Glomerular visceral epithelial cell (primary cell): ENCODE measurements around the gene EVA1B.
A peak's percentile ranks its signal among the peaks of the same experiment; 100 is the strongest.

ENCODE experiments used
- DNase-seq: peaks from one replicate; pipeline ENCODE4 v3.0.0-alpha.2; 2016; ENCODE audit errors: extremely low spot score

The EVA1B gene

GRCh38 chr1:36320291-36320761 lies 3.1 kb downstream of the EVA1B start:
- no peak for DNase-seq

- DNase-seq, result no peak
Measured at GRCh38 chr1:36309397-36309796, 14.0 kb downstream of the EVA1B start.

GRCh38 chr1:36307601-36308330 lies 15.7 kb downstream of the EVA1B start:
- DNase-seq, result no peak

- peak; percentile 81 for DNase-seq
Measured at GRCh38 chr1:36306902-36307456, 16.5 kb downstream of the EVA1B start.

- DNase-seq, result no peak
Measured at GRCh38 chr1:36306210-36306901, 17.1 kb downstream of the EVA1B start, which contains the start of gene SH3D21. TSS of gene SH3D21 (plus strand) at chr1:36306368. CDS start at chr1:36306421, 53 bp downstream.

GRCh38 chr1:36305915-36306209 lies 17.6 kb downstream of the EVA1B start:
- no peak for DNase-seq

GRCh38 chr1:36304970-36305914 lies 18.2 kb downstream of the EVA1B start:
- DNase-seq, result no peak

- no peak for DNase-seq
Measured at GRCh38 chr1:36304521-36304920, 18.9 kb downstream of the EVA1B start.

GRCh38 chr1:36303650-36304360 lies 19.6 kb downstream of the EVA1B start:
- DNase-seq, result no peak

GRCh38 chr1:36303244-36303643 lies 20.2 kb downstream of the EVA1B start:
- DNase-seq, result no peak

- DNase-seq, result no peak
Measured at GRCh38 chr1:36301220-36301619, 22.2 kb downstream of the EVA1B start.

- DNase-seq, result no peak
Measured at GRCh38 chr1:36300526-36300925, 22.9 kb downstream of the EVA1B start.

GRCh38 chr1:36298640-36299039 lies 24.8 kb downstream of the EVA1B start:
- no peak for DNase-seq

- no peak for DNase-seq
Measured at GRCh38 chr1:36297062-36297461, 26.4 kb downstream of the EVA1B start.

GRCh38 chr1:36295390-36295789 lies 28.1 kb downstream of the EVA1B start:
- no peak for DNase-seq

- no peak for DNase-seq
Measured at GRCh38 chr1:36287595-36287994, 35.9 kb downstream of the EVA1B start.

GRCh38 chr1:36286802-36287201 lies 36.6 kb downstream of the EVA1B start:
- no peak for DNase-seq

- DNase-seq, result peak; percentile 81
Measured at GRCh38 chr1:36285443-36286101, 37.9 kb downstream of the EVA1B start.

GRCh38 chr1:36284517-36284916 lies 38.9 kb downstream of the EVA1B start:
- DNase-seq, result no peak

- no peak for DNase-seq
Measured at GRCh38 chr1:36284061-36284460, 39.4 kb downstream of the EVA1B start.

- DNase-seq, result no peak
Measured at GRCh38 chr1:36279789-36280296, 43.6 kb downstream of the EVA1B start.
